PC-9 (cell line): ENCODE data around the gene SLC25A45.

Experiments used
- CTCF ChIP-seq: fragments of 200-600 bp; sonication (generic); conservative IDR thresholded peaks from 2 replicates; pipeline ENCODE4 v1.6.1; 2017; ENCODE audit warnings: mixed run types, antibody characterized with exemption, mild to moderate bottlenecking, moderate library complexity
- EZH2 ChIP-seq: fragments of 200-600 bp; sonication (generic); IDR thresholded peaks from 2 replicates; pipeline ENCODE4 v1.8.0; 2017; ENCODE audit warnings: antibody characterized with exemption, low read depth

- TF ChIP-seq CTCF (no peak), EZH2 (no peak)
Observed at GRCh38 chr11:65373839-65374580, 8.4 kb downstream of the SLC25A45 start.
